Measurements from ENCODE around the gene MMP19.

- TF ChIP-seq CTCF (IDR thresholded peaks at IDR 0.05), result no peak
- no peak for TF ChIP-seq POLR2A (IDR thresholded peaks at IDR 0.05)
Measured at GRCh38 chr12:55838361-55838760, 4.4 kb downstream of the MMP19 start.
